Omental fat pad (tissue), 4 donors: ENCODE results near the gene DNM1L. TPM values are rescaled to one million over a fixed set of nuclear protein-coding genes. Genes with fewer than 3 reads are reported as not detected.

ENCODE experiments used
- ATAC-seq: fragments of 150-250 bp; one replicate; pipeline ENCODE4 v1.9.1; 2016; ENCODE audit warnings: mild to moderate bottlenecking, moderate library complexity; ENCODE audit not compliant: low FRiP score
- DNase-seq: peaks from one replicate; pipeline ENCODE4 v3.0.0-alpha.2; 2019; ENCODE audit warnings: low spot score
- CTCF ChIP-seq, 3 donors: fragments of 450-650 bp; IDR thresholded peaks; one replicate each; pipeline ENCODE4 v1.5.1; 2016 to 2017; ENCODE audit warnings: antibody characterized with exemption in 3 of 3, mild to moderate bottlenecking in 3 of 3, moderate library complexity in 2 of 3
- total RNA-seq, 4 donors: library from RNA; depleted of rRNA; stranded (reverse); fragments of >200 nt; gene quantifications; one replicate each; pipeline ENCODE4 v1.1.0, GENCODE V29; 2016

The DNM1L gene
- total RNA-seq, 4 donors from 2014 or later, result 44.7 to 87.4 (median 59.8) TPM

DNA sequence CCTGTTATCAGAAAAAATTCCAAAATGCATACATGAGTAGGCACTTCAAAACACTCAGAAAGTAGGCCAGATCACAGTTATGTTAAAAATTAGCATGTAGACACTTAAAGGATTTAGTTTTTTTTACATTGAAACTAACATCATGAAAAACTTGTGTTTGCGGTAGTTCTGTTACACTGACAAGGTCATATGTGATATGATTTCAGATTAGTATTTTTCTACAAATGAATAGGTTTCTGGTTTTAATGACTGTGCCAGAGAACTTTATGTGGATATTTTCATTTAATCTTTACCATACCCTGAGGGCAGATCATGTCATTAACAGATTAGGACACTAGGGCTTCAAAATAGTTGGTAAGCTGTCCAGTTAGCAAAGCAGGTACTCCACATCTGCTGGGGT lies 55.9 kb downstream of the DNM1L start:
- ATAC-seq (no peak), DNase-seq (no peak)
- no peak for TF ChIP-seq CTCF (IDR thresholded peaks at IDR 0.05)

DNA sequence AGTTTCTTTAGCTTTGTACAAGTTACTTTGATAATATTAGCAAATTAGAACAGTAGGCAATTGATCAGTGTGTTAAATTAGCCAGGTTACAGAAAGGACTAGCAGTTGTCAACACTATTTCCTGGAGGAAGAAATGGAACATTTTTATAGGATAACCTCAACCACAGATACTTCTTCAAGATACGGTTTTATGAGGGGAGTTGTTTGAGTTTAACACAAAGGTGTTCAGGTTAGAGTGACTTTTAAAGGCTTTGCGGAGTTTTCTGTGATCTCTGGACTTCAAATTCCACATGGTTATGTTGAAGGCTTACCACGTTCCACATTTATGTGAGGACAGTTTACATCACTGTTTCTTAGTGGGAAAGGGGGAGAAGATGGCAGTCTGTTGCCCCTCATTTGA lies 57.3 kb downstream of the DNM1L start:
- ATAC-seq, result no peak
- DNase-seq, result no peak
- TF ChIP-seq CTCF (IDR thresholded peaks at IDR 0.05), result no peak

GRCh38 chr12:32737715-32738114 lies 58.6 kb downstream of the DNM1L start:
- no peak for ATAC-seq
- no peak for TF ChIP-seq CTCF (IDR thresholded peaks at IDR 0.05)
- no peak for DNase-seq

GRCh38 chr12:32739279-32739678 lies 60.2 kb downstream of the DNM1L start:
- no peak for ATAC-seq
- TF ChIP-seq CTCF (IDR thresholded peaks at IDR 0.05), result no peak
- DNase-seq, result no peak

GRCh38 chr12:32742133-32742532 lies 63.0 kb downstream of the DNM1L start:
- TF ChIP-seq CTCF (IDR thresholded peaks at IDR 0.05), result no peak
- no peak for ATAC-seq
- DNase-seq, result no peak

DNA sequence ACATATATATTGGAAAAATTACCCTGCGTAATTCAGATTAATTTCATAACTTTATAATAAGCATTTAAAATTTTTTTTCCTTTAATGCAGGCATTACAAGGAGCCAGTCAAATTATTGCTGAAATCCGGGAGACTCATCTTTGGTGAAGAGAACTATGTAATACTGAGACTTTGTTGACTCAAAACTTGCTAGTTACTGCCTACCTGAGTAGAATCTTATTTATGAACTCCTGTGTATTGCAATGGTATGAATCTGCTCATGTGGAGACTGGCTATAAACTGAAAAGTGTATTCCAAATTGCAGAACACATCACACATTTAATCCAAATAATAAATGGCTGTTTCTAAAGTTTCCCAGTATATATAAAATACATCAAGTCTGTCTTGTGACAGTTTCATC lies 64.2 kb downstream of the DNM1L start:
- TF ChIP-seq CTCF (IDR thresholded peaks at IDR 0.05), result no peak
- ATAC-seq (no peak), DNase-seq (no peak)

GRCh38 chr12:32753605-32754004 lies 74.5 kb downstream of the DNM1L start:
- ATAC-seq (no peak), DNase-seq (no peak)
- no peak for TF ChIP-seq CTCF (IDR thresholded peaks at IDR 0.05)
